ENCODE results near the gene EXOC6B. TPM values are rescaled to one million over a fixed set of nuclear protein-coding genes. Genes with fewer than 3 reads are reported as not detected.

Gene EXOC6B
- total RNA-seq, 1 experiment from 2014 or later, result 40.1 TPM

DNA sequence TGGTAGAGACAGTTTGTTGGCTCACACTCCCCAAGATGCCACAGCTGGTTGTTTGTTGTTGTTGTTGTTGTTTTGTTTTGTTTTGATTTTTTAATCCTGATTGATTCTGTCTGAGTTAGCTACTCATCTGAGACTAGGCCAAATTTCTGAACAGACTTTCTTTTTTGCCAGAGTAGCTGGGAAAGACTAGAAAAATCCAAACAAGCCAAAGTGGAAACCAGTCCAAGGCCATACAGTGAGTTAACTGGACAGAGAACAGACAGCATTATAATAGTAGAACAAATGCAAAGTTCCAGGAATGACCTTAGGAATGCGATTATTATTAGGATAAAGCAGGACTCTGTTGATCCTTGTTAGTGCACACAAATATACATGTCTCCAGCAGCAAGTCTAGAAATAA lies 634.4 kb downstream of the EXOC6B start:
- H2AFZ ChIP-seq (ENCODE audit: low read length), result no peak overlapping the region
- Mint-ChIP-seq H3K4me1 (no peaks in the 10 kb centered on the region), H3K27ac (no peak overlapping the region), H3K36me3 (ENCODE audit: insufficient read depth in 1 of 3, low read depth in 3 of 3) (peaks cover 0 to 2% (median 0%) of the 10 kb centered on the region in 3 experiments; a peak in 1 of 7 replicates), H3K27me3 (ENCODE audit: low read depth) (no peaks in the 10 kb centered on the region), H3K4me3 (no peak overlapping the region), H3K9me3 (no peaks in the 10 kb centered on the region)
- no CpG with 5 or more reads among the region's 1 CpG for WGBS (ENCODE audit: extremely low coverage, insufficient read length, low lambda C conversion rate)
- H3K79me1 ChIP-seq (ENCODE audit: insufficient read depth, low read depth, low read length, poor library complexity, severe bottlenecking), result no peaks in the 10 kb centered on the region
- no peaks in the 10 kb centered on the region for H3K27me3 ChIP-seq (ENCODE audit: insufficient read depth, low read length)
- no peaks in the 10 kb centered on the region for H3K23me2 ChIP-seq (ENCODE audit: insufficient read length, low read depth, low read length, poor library complexity, severe bottlenecking)
- H3K4ac ChIP-seq (ENCODE audit: low read depth, low read length), result no peak overlapping the region
- H3K56ac ChIP-seq (ENCODE audit: insufficient read length, low read depth, low read length), result no peak overlapping the region
- no peaks in the 10 kb centered on the region for H4K20me1 ChIP-seq (ENCODE audit: control insufficient read depth, insufficient read depth, insufficient read length)
- H2BK120ac ChIP-seq (ENCODE audit: low read depth, low read length, poor library complexity, severe bottlenecking), result no peak overlapping the region
- no peak overlapping the region for H2BK15ac ChIP-seq (ENCODE audit: low read depth, low read length)
- no peak overlapping the region for H4K8ac ChIP-seq (replicated peaks; ENCODE audit: insufficient read length, low read depth, low read length)
- H3K23ac ChIP-seq (ENCODE audit: insufficient read length, low read depth, low read length), result no peak overlapping the region
- no peak overlapping the region for H3T11ph ChIP-seq (ENCODE audit: low read length)
- no peak overlapping the region for H3K18ac ChIP-seq (ENCODE audit: insufficient read length, low read depth, low read length)
- TF ChIP-seq, protein P1, sequence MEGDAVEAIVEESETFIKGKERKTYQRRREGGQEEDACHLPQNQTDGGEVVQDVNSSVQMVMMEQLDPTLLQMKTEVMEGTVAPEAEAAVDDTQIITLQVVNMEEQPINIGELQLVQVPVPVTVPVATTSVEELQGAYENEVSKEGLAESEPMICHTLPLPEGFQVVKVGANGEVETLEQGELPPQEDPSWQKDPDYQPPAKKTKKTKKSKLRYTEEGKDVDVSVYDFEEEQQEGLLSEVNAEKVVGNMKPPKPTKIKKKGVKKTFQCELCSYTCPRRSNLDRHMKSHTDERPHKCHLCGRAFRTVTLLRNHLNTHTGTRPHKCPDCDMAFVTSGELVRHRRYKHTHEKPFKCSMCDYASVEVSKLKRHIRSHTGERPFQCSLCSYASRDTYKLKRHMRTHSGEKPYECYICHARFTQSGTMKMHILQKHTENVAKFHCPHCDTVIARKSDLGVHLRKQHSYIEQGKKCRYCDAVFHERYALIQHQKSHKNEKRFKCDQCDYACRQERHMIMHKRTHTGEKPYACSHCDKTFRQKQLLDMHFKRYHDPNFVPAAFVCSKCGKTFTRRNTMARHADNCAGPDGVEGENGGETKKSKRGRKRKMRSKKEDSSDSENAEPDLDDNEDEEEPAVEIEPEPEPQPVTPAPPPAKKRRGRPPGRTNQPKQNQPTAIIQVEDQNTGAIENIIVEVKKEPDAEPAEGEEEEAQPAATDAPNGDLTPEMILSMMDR (conservative IDR thresholded peaks at IDR 0.05), result no peak
- no peak overlapping the region for H3K4me2 ChIP-seq (ENCODE audit: insufficient read depth, insufficient read length, low read length)
- no peak overlapping the region for H4K5ac ChIP-seq (ENCODE audit: insufficient read length, low read depth, low read length)
- H2BK20ac ChIP-seq (ENCODE audit: low read depth, low read length, poor library complexity, severe bottlenecking), result no peak overlapping the region
- H3K9me3 ChIP-seq (ENCODE audit: control insufficient read depth, low read depth, low read length), result no peaks in the 10 kb centered on the region
- no peak overlapping the region for H2AK5ac ChIP-seq (ENCODE audit: insufficient read length, low read length)
- H3K27ac ChIP-seq (ENCODE audit: insufficient read length, low read depth, low read length), result no peak overlapping the region
- no peak overlapping the region for H3K14ac ChIP-seq (ENCODE audit: insufficient read depth, low read length)
- H3K79me2 ChIP-seq (ENCODE audit: insufficient read depth, low read length), result no peaks in the 10 kb centered on the region
- no peak overlapping the region for H3K9ac ChIP-seq (ENCODE audit: extremely low read depth, insufficient read length, low read length)
- no peak overlapping the region for H4K91ac ChIP-seq (ENCODE audit: insufficient read length, low read depth, low read length)
- H2BK5ac ChIP-seq (ENCODE audit: insufficient read length, low read length), result no peak overlapping the region
- H3K4me1 ChIP-seq (ENCODE audit: insufficient read depth, low read length), result no peaks in the 10 kb centered on the region
- H2BK12ac ChIP-seq (ENCODE audit: insufficient read length, low read depth, low read length), result no peak overlapping the region
- no peak for DNase-seq
